Measurements from ENCODE around the gene EXOC1L. TPM values are rescaled to one million over a fixed set of nuclear protein-coding genes. Genes with fewer than 3 reads are reported as not detected.

The EXOC1L gene
- total and polyA plus RNA-seq, 9 of the 15 experiments (the other 6 are each of a cell fraction or from before 2014, with no cell fraction given): 0.38 to 3.9 (median 1.0) TPM; not detected in 1

GRCh38 chr4:55793479-55793878 is 26.1 kb upstream of the EXOC1L start:
- no TSS peak for BruUV-seq (replicated peaks)
- CTCF ChIA-PET (ENCODE audit: low intra/inter-chr PET ratio): no interaction called here

More at GRCh38 chr4:55793479-55793878, 26.1 kb upstream of the EXOC1L start:
- Histone ChIP-seq H3K4me1 (replicated peaks in 1 of 2; ENCODE audit: control insufficient read depth in 2 of 2, insufficient read depth in 2 of 2, low read length in 2 of 2) (peaks cover 0 to 6% of the 10 kb centered on the region in 2 experiments; a peak in 1 of 5 replicates), H3K27ac (ENCODE audit: extremely low read depth, low read depth, low read length) (no peak overlapping the region), H3K79me2 (ENCODE audit: control insufficient read depth, insufficient read depth, low read length) (no peaks in the 10 kb centered on the region), H2AFZ (ENCODE audit: low read depth, low read length) (no peak overlapping the region), H3K4me2 (ENCODE audit: insufficient read depth, low read length) (no peak overlapping the region), H4K20me1 (replicated peaks; ENCODE audit: control insufficient read depth, insufficient read depth, low read length) (no peaks in the 10 kb centered on the region), H3K9ac (ENCODE audit: insufficient read depth in 1 of 2, low read depth in 2 of 2, low read length in 2 of 2) (no peak overlapping the region), H3K27me3 (ENCODE audit: control insufficient read depth in 2 of 2, insufficient read depth in 2 of 2, low read length in 2 of 2) (no peaks in the 10 kb centered on the region; a peak in 1 of 5 replicates), H3K9me3 (replicated peaks; ENCODE audit: control insufficient read depth, insufficient read depth, low read depth, low read length) (no peaks in the 10 kb centered on the region), H3K4me3 (no peak overlapping the region), H3K36me3 (ENCODE audit: control insufficient read depth, insufficient read depth, low read length) (no peaks in the 10 kb centered on the region), H3K9me1 (ENCODE audit: control insufficient read depth, insufficient read depth, low read length) (no peaks in the 10 kb centered on the region)
- intact Hi-C loops (cut with micrococcal nuclease): no loop called here
- TF ChIP-seq KDM4B (IDR thresholded peaks at IDR 0.05; ENCODE audit: borderline replicate concordance in 2 of 2, low read depth in 1 of 2) (no peak), DIDO1 (tag; IDR thresholded peaks at IDR 0.05; ENCODE audit: low read depth) (no peak), ZNF280B (CRISPR knock-in tag; IDR thresholded peaks at IDR 0.05) (no peak), NFXL1 (CRISPR knock-in tag; IDR thresholded peaks at IDR 0.05) (no peak), ZNF282 (CRISPR knock-in tag; IDR thresholded peaks at IDR 0.05) (no peak), BMI1 (IDR thresholded peaks at IDR 0.05; ENCODE audit: low read length) (no peak), ZNF212 (CRISPR knock-in tag; IDR thresholded peaks at IDR 0.05) (no peak), ZNF444 (CRISPR knock-in tag; IDR thresholded peaks at IDR 0.05) (no peak), FOXA1 (IDR thresholded peaks at IDR 0.05; ENCODE audit: borderline replicate concordance) (no peak), ADNP (tag; IDR thresholded peaks at IDR 0.05) (no peak), SP1 (CRISPR knock-in tag; IDR thresholded peaks at IDR 0.05) (no peak), MYBL2 (IDR thresholded peaks at IDR 0.05; ENCODE audit: low read depth) (no peak), MYBL2 (CRISPR knock-in tag; IDR thresholded peaks at IDR 0.05; ENCODE audit: borderline replicate concordance) (no peak), USF1 (CRISPR knock-in tag; IDR thresholded peaks at IDR 0.05) (no peak), PHF8 (IDR thresholded peaks at IDR 0.05; ENCODE audit: borderline replicate concordance, low read length) (no peak), PHF20 (IDR thresholded peaks at IDR 0.05; ENCODE audit: partially characterized antibody) (no peak)
- no peak for FAIRE-seq
- in situ Hi-C loops (cut with MboI): no loop called here
- POLR2A ChIA-PET: no interaction called here
- ATAC-seq: no peak
- 72% methylated on average over 25 of the region's 33 CpGs for WGBS (ENCODE audit: insufficient coverage, low coverage, missing lambda C conversion rate)
- no peak for DNase-seq (ENCODE audit: extremely low read depth in 1 of 4, low spot score in 3 of 4)
